OCI-LY1 (cell line): Measurements from ENCODE around the gene OR8D4.

Source experiments
- EZH2 ChIP-seq: fragments of 200-600 bp; sonication (generic), shearing (Covaris generic); IDR thresholded peaks from 2 replicates; pipeline ENCODE4 v1.8.0; 2017; ENCODE audit warnings: borderline replicate concordance, mixed run types, mild to moderate bottlenecking, antibody characterized with exemption, low read length, moderate library complexity, mixed read lengths
- TF ChIP-seq, protein P1 (sequence below): fragments of 200-600 bp; sonication (generic), shearing (Covaris generic); IDR thresholded peaks from 2 replicates; pipeline ENCODE4 v1.5.1; 2017; ENCODE audit warnings: mild to moderate bottlenecking, antibody characterized with exemption, low read length, moderate library complexity, mixed read lengths

DNA sequence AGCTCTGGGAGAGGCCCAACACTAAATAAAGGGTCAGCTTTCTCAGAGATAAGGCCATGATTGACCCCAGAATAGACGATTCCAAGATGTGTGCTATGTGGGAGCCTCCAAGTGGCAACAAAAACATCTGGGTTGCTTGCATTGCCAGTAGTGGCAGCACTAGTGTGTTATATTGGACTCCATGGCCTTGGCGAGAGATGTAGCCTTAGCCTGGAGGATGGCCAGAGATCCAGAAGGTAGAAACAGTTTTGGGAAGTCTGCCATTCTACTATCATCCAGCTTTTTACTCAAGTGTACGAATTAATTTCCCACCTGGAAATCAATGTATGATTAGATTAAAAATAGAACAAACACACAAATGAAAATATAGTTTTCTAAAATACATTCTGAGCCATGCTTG is 3.0 kb downstream of the OR8D4 start:
- no peak for TF ChIP-seq EZH2
- TF ChIP-seq, protein P1, sequence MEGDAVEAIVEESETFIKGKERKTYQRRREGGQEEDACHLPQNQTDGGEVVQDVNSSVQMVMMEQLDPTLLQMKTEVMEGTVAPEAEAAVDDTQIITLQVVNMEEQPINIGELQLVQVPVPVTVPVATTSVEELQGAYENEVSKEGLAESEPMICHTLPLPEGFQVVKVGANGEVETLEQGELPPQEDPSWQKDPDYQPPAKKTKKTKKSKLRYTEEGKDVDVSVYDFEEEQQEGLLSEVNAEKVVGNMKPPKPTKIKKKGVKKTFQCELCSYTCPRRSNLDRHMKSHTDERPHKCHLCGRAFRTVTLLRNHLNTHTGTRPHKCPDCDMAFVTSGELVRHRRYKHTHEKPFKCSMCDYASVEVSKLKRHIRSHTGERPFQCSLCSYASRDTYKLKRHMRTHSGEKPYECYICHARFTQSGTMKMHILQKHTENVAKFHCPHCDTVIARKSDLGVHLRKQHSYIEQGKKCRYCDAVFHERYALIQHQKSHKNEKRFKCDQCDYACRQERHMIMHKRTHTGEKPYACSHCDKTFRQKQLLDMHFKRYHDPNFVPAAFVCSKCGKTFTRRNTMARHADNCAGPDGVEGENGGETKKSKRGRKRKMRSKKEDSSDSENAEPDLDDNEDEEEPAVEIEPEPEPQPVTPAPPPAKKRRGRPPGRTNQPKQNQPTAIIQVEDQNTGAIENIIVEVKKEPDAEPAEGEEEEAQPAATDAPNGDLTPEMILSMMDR: no peak
